NCI-H748 (cell line): ENCODE results near the gene ANGPTL1.
"Not testable (repeated sequence)": the region's sequence is repeated elsewhere in the genome, so short reads cannot be mapped to it uniquely, and the experiment has no call there.

Experiments used
- DNase-seq: peaks from one replicate; lab custom pipeline; 2025; ENCODE audit not compliant: unreplicated experiment; lab: John Stamatoyannopoulos, UW

ANGPTL1 gene

DNA sequence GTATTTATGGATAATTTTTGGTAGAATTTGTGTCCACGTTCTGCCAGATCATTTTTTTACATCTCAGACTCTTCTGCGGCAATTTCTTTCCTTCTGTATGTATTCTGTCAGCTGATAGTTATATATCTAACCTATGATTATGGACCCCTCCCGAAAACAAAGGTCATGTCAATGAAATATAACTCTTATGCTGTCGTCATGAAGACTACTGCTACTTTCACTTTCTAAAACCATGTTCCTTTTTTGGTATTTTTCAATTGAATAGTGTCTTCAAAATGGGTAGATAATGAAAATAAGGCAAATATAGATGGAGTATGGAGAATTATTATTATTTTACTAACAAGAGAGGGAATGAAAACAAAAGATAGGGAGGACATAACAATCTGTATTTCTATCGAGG lies 3.2 kb downstream of the ANGPTL1 start:
- DNase-seq = no peak

- no peak for DNase-seq
Measured at GRCh38 chr1:178864326-178864725, 6.6 kb downstream of the ANGPTL1 start.

DNA sequence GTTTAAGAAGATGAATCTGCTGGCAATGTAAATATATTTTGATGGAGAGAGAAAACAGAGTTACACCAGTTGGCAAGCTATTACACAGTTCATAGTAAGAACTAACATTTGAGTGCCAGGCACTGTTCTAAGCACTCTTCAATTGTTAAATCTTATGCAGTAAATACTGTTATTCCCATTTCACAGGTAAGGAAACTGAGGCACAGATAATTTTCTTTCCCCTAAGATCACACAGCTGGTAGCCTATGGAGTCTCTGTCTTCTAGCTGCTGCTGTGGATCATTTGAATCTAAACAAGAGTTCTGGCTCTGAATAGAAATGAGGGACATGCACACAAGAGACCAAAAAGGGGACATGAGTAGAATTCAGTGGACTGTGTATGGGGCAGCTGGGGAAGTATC lies 8.0 kb downstream of the ANGPTL1 start:
- no peak for DNase-seq

- no peak for DNase-seq
Measured at GRCh38 chr1:178862416-178862815, 8.5 kb downstream of the ANGPTL1 start.

DNA sequence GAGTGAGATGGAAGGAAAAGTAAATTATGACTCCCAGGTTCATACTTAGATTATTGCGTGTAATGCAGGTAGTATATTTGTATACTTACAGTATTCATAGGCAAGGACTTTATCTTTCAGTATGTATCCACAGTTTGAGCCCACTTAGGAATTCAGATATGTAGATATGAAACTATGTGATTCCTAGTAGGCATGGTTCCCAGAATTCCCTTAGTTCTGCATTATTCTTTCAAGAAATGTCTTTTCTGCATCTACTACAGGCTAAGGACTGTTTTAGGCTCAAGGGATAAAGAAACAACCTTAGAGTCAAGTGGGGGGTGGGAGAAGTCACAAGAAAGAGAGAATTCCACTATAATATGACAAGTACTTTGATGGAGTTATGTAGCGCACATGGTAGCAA lies 13.8 kb downstream of the ANGPTL1 start:
- no peak for DNase-seq

DNA sequence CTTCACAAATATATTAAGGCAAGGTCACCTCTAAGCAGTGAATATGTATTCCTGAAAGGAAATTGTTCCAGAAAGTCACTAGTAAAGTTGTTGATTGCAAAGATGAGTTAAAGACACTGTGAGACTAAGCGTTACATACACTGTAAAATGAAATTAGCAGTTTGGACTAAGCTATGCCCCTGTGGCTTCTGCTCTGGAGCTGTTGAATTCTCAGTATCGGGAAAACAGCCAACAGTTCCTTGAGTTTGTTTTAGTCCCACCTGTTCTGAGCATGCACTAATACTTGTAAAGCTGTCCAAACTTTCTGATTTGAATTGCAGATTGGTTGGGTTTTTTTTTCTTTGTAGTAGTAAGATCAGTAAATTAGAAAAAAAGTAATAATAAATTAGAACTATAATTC lies 21.0 kb downstream of the ANGPTL1 start:
- no peak for DNase-seq

DNA sequence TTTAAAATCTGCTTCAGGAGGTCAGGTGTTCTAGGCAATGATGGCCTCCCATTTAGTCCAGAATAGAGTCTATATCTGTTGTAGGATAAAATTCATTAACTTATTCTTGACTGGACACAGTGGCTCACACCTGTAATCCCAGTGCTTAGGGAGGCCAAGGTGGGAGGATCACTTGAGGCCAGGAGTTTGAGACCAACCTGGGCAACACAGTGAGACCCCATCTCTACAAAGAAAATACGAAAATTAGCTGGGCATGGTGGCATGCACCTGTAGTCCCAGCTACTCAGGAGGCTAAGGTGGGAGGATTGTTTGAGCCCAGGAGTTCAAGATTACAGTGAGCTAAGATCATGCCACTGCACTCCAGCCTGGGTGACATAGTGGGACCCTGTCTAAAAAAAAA lies 23.0 kb downstream of the ANGPTL1 start:
- DNase-seq = not testable (repeated sequence)

DNA sequence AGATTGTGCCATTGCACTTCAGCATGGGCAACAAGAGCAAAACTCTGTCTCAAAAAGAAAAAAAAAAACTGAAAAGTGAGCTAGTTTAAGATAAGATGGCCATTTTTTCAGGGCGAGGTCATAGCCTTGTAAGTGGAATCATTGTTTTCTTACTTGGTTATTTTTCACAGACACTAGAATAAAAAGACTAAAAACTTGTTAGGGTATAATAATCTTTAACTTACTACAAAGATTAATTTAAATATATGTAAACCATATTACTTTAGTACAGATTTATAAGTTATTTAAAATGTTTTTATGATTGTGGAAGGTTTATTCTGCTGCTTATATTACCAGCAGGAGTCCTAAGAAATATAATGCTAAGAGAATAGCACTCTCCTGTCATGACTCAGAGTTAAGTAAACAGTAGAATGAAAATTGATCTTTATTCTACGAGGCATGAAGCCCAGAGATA lies 23.5 kb downstream of the ANGPTL1 start:
- no peak for DNase-seq

DNA sequence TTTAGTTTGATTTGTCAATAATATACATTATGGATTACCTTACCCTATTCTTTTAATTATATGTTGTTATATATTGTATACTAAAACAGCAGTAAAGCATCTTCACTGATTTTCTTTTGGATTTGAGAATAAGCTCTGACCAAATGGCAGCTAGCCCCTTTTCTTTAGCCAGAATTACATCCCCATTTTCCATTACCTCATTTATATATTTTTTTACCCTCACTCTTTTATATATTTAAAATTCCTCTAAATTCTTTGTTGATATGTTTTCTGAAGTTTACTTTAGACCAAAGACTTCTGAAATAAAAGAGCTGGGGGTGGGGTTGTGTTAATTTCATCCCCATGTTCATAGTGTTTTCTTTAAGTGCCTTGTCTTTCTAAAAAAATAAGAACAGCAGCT lies 24.6 kb downstream of the ANGPTL1 start:
- no peak for DNase-seq

GRCh38 chr1:178844436-178844835 lies 26.4 kb downstream of the ANGPTL1 start:
- DNase-seq = no peak

- no peak for DNase-seq
Measured at GRCh38 chr1:178825167-178825566, 45.7 kb downstream of the ANGPTL1 start.

DNA sequence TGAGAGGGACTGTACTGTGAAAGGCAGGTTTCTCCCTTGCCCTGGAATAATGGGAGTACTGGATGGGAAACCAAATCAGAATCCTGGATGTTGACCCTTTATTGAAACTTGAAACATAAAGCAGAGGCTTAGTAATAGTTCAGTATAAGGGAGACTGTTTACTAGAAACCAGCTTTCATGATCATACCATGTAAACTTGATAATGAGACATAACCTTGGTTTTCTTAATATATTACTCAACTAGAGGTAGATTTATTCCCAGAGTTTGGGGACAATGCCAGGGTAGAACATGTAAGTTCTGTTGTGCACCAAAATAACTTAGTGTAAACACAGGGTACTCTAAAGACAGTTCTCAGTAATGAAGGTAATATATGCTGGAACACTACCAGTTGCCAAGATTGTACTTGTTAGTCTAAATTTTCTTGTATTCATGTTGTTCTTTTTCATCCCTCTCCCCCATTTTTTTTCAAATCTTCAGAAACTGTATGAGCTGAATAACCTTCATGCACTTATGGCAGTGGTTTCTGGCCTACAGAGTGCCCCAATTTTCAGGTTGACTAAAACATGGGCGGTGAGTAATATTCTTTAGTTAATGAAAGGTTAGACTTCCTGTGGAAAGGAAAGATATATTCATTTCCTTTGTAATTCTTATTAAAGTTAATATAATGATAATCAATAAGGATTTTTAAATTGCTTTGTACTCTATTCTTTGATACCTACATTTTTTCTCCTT lies 49.6 kb downstream of the ANGPTL1 start:
- no peak for DNase-seq

GRCh38 chr1:178819123-178819522 lies 51.8 kb downstream of the ANGPTL1 start:
- no peak for DNase-seq

GRCh38 chr1:178818416-178818815 lies 52.5 kb downstream of the ANGPTL1 start:
- DNase-seq = no peak

DNA sequence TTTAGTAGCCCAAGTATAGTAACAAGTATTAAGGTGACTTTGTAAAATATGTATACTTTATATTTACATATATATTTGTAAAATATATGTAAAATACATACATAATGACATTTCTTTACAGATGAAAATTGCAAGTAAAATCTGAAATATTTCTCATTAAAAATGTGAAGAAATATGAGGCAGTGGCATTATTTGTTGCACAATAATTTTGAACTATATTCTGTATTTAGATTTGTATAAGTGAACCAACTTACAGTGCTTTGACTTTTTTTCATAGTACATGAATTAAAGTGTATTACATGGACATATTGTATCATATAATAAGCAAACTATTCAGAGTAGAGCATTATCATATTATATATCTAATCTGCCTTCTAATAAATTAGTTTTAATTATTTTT lies 60.3 kb downstream of the ANGPTL1 start:
- no peak for DNase-seq

DNA sequence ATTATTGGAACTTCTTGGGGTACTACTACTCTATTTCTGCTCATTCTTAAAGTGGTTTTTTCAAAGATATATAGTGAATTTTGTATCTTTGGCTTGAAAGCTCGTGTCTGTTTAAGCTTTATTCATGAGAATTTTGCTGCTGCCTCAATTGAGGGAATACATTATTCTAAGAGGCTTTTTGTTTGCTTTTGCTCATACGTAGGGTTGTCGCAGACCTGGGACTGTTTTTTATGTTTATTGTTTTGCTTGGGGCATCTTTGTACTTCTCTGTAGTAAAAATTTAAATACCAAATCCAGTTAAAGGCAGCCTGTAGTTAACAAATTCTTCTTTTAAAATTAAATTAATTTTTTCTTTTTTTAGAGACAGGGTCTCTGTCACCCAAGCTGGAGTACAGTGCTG lies 62.3 kb downstream of the ANGPTL1 start:
- no peak for DNase-seq

GRCh38 chr1:178806665-178807300 lies 64.1 kb downstream of the ANGPTL1 start:
- DNase-seq = no peak

DNA sequence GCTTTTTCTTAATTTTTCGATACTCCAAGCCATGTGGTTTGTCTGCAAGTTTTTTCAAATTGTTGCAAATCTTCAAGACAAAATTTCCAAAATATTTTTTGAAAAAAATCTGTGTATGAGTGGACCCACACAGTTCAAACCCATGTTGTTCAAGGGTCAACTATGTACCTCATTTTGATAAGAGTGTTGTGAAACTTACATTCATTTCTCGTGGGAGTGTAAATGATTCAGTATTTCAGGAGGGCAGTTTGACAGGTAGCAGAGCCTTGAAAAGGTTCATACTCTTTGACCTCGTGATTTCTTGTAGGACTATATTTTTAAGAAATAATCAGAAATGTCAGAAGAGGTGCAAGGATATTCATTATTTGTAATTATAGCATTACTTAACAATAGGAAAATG lies 68.0 kb downstream of the ANGPTL1 start:
- no peak for DNase-seq
